Spleen (tissue), 7 donors: Measurements from ENCODE around the gene SMARCA2.

Source experiments
- POLR2A ChIP-seq, 3 donors: fragments of 450-650 bp; IDR thresholded peaks; one replicate each; pipeline ENCODE4 v1.5.1; 2017; ENCODE audit warnings: antibody characterized with exemption in 3 of 3, mild to moderate bottlenecking in 1 of 3
- TF ChIP-seq, protein P1 (sequence below), 11 experiments: fragments of 200-600 bp in 7 of 11; fragments of 450-650 bp in 4 of 11; sonication (generic) in 4 of 11; IDR thresholded peaks in 8 of 11; conservative IDR thresholded peaks in 3 of 11; 1 replicate in 7 of 11; 2 replicates in 4 of 11; pipeline versions ENCODE4 v1.4.0 to v1.8.0; 2016 to 2021; ENCODE audit warnings: antibody characterized with exemption in 11 of 11, inconsistent platforms in 4 of 11, mild to moderate bottlenecking in 1 of 11
- donor health status: DM: no; HTN: no; CAD: no; lungs with moderate emphysema.
- donor health status: DM: no; HTN: no; CAD: no.
- donor health status: DM: no; HTN: no; CAD: no.

DNA sequence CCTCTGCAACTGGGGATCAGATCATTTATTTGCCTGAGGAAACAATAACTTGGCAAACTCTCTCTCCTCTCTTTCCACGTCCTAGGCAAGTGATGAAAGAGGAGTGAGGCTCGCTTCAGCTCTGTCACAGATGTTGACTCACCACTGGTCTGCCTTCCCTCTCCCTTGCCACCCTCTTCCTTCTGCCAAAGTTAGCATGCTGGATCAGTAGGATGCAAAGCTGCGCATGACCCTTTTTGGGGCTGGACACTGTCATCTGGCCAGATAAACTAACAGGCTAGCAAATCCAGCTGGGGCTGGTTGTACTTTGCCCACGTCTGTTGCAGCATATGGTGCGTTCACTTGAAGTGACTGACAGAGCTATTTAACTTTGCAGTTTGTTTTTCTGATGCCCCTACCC is 36.2 kb upstream of the SMARCA2 start:
- no peak for TF ChIP-seq POLR2A (IDR thresholded peaks at IDR 0.05)
- TF ChIP-seq, protein P1, sequence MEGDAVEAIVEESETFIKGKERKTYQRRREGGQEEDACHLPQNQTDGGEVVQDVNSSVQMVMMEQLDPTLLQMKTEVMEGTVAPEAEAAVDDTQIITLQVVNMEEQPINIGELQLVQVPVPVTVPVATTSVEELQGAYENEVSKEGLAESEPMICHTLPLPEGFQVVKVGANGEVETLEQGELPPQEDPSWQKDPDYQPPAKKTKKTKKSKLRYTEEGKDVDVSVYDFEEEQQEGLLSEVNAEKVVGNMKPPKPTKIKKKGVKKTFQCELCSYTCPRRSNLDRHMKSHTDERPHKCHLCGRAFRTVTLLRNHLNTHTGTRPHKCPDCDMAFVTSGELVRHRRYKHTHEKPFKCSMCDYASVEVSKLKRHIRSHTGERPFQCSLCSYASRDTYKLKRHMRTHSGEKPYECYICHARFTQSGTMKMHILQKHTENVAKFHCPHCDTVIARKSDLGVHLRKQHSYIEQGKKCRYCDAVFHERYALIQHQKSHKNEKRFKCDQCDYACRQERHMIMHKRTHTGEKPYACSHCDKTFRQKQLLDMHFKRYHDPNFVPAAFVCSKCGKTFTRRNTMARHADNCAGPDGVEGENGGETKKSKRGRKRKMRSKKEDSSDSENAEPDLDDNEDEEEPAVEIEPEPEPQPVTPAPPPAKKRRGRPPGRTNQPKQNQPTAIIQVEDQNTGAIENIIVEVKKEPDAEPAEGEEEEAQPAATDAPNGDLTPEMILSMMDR (IDR thresholded peaks at IDR 0.05 in 8 of 11, conservative IDR thresholded peaks at IDR 0.05 in 3 of 11) = no peak
